Measurements from ENCODE around the gene SF3B6.

SF3B6 gene, protein sequence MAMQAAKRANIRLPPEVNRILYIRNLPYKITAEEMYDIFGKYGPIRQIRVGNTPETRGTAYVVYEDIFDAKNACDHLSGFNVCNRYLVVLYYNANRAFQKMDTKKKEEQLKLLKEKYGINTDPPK

DNA sequence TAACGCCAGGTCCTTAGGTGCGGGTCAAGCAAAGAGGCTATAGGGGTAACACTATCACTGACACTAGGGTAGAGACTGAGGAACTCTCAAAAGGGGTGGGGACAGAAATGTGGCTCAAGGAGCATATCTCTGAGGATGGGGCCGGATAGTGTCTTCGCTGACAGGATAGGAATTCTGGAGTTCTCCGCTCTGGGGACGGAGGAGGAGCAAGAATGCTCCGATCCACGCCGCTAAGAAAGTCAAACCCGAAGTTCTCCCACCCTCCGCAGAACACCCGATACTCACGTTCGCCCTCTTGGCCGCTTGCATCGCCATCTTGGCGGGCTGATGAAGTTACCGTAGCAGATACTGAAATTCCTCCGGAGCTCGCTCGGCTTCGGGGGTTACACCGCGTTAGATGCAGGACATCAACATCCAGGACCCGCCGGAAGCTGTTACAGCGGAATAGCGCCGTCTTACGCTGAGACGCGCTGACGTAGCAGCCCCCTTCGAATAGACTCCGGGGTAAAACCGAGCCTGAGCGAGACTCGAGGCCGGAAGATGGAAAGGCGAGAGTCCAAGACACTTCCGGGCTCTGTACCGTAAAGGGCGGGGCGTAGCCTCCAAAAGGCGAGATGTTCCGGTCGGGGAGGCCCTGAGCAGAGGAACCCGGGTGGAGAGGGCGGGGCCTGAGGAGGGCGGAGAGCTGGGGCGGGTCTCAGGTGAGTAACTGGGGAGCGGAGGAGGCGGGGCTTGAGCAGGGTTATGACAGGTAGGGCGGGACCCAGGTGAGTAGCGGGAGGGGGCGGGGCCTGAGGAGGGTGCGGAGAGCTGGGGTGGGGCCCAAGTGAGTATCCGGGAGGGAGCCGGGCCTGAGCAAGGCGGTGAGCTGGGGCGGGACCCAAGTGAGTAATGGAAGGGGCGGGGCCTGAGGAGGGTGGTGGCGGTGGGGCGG lies at the start of gene SF3B6:
SF3B6 (minus strand) TSS at position 412 of the 934 bp plus-strand sequence; CDS start at position 315, 97 bp downstream.
- peak; percentile 97 for DNase-seq (ENCODE audit: extremely low read depth, insufficient read length)
- H3K27me3 ChIP-seq (replicated peaks; ENCODE audit: control insufficient read depth, insufficient read depth, low read length) = no peaks in the 10 kb centered on the region
- peak within 1 kb of the TSS; percentile 76 for H3K4me3 ChIP-seq (replicated peaks; ENCODE audit: low read depth, low read length)
- H3K36me3 ChIP-seq (ENCODE audit: control insufficient read depth, insufficient read depth, low read length) = no peaks in the 10 kb centered on the region
- TF ChIP-seq, protein P1, sequence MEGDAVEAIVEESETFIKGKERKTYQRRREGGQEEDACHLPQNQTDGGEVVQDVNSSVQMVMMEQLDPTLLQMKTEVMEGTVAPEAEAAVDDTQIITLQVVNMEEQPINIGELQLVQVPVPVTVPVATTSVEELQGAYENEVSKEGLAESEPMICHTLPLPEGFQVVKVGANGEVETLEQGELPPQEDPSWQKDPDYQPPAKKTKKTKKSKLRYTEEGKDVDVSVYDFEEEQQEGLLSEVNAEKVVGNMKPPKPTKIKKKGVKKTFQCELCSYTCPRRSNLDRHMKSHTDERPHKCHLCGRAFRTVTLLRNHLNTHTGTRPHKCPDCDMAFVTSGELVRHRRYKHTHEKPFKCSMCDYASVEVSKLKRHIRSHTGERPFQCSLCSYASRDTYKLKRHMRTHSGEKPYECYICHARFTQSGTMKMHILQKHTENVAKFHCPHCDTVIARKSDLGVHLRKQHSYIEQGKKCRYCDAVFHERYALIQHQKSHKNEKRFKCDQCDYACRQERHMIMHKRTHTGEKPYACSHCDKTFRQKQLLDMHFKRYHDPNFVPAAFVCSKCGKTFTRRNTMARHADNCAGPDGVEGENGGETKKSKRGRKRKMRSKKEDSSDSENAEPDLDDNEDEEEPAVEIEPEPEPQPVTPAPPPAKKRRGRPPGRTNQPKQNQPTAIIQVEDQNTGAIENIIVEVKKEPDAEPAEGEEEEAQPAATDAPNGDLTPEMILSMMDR (IDR thresholded peaks at IDR 0.05; ENCODE audit: insufficient read depth, low read length, poor library complexity, severe bottlenecking) = no peak

DNA sequence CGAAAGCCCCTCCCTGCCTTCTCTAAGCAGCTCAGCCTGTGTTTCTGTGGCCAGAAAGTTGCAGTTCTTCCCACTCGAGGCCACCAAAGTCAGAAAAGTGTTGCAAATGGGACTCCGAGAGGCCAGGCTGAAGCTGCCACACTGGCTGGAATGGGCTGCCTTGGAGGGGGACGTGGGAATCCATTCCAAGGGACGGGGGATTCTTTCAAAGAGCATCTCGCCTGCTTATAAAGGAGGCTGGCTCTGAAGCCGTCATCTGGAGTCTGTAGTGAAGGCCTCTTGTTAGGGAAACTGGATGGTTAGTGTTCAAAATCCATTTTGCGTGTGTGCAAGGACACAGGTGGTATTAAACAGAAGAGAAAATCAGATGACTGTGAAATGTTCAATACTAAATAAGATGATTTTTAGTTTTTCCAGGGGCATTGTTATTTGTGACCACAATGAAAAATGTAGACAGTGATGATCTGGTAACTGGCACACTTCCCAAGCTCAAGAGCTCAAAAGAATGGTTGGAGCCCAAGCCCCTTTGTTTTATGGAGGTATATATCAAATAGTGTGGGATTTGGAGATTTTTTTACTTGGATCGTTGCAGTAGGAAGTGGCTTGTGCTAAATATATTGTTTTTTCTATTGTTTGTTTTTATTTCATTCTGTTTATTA lies 47.9 kb upstream of the SF3B6 start:
- Histone ChIP-seq H3K4me3 (replicated peaks; ENCODE audit: low read depth, low read length) (peak overlapping the region; percentile 69), H3K27me3 (replicated peaks; ENCODE audit: control insufficient read depth, insufficient read depth, low read length) (no peaks in the 10 kb centered on the region), H3K36me3 (ENCODE audit: control insufficient read depth, insufficient read depth, low read length) (no peaks in the 10 kb centered on the region)
- no peak for DNase-seq (ENCODE audit: extremely low read depth, insufficient read length)
- TF ChIP-seq, protein P1 (IDR thresholded peaks at IDR 0.05; ENCODE audit: insufficient read depth, low read length, poor library complexity, severe bottlenecking) = no peak

DNA sequence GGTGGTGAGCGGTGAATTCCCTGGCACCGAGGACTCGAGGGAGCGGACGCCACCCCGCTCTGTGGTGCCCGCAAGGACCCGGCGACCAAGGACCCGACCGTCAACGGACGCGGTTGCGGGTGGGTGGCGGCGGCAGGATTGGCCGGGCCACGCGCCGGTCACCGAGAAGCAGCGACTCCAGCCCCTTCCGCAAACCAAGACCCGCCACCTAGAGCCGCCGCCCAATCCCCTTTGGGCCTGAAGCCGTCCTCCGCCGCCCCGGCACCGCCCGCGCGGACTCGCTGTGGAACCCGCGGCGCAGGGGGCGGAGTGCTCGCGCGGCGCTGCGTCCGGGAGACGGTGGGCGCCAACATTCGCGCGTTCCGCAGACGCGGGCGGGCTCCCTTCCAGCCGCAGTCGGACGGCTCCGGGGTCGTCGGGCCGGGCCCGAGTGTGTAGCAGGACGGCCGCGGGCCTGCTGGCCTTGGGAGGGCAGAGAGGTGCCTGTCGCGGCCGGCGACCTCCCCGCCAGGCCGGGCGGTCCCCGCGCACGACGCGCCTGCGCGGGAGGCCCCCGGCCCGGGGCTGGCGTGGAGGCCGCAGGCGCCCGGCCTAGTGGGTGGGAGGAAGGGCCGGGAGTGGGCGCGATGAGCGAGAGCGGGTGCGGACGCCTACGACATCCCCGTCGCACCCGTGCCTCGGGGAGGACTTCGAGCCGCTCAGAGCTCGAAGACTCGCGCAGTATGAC lies 47.2 kb upstream of the SF3B6 start, which contains the start of the genes FAM228B and PFN4:
FAM228B (plus strand) TSS at position 275 of the 727 bp plus-strand sequence. CDS start 893 bp downstream, outside the sequence.
PFN4 (minus strand) TSS at position 140 of the 727 bp plus-strand sequence. CDS start 799 bp downstream, outside the sequence.
- Histone ChIP-seq H3K27me3 (replicated peaks; ENCODE audit: control insufficient read depth, insufficient read depth, low read length) (no peaks in the 10 kb centered on the region), H3K4me3 (replicated peaks; ENCODE audit: low read depth, low read length) (peak within 1 kb of the TSS; percentile 69), H3K36me3 (ENCODE audit: control insufficient read depth, insufficient read depth, low read length) (no peaks in the 10 kb centered on the region)
- TF ChIP-seq, protein P1 (IDR thresholded peaks at IDR 0.05; ENCODE audit: insufficient read depth, low read length, poor library complexity, severe bottlenecking) = no peak
- DNase-seq (ENCODE audit: extremely low read depth, insufficient read length) = peak; percentile 92

DNA sequence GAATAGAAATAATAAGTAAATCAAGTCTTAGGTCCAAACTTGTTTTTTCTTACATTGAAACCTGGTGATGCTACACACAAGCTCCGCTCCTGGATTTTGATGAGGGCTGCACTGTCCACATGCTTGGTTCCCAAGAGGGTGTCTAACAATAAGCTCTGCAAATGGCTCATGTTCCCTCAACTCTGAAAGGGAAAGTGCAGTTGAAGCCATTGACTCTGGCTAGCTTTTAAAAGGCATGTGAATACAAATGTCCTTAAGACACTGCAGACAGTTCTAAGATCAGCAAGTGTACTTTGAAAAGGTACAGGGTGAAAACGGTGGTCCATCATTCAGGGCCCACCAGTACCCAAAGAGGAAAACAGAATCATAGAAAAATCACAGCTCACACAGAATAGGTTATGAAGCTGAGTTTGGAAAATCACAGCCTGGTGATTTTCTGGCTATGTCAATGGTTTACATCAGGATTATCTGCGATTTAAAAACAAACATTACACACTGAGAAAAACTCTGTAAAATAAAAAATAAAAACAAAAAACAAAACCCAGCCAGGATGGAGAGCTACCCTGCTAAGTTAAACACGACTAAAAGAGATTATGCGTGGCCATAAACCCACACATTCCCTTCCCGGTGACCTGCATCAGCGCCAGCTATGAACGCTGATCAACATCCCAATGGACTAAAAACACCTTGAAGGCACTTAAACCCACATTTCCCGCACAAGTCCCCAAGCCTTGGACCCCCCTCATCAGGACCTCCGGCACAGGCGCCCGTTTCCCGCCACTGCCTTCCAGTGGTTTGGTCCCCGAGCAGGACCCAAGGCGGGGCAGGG lies 46.5 kb upstream of the SF3B6 start:
- DNase-seq (ENCODE audit: extremely low read depth, insufficient read length) = no peak
- Histone ChIP-seq H3K27me3 (replicated peaks; ENCODE audit: control insufficient read depth, insufficient read depth, low read length) (no peaks in the 10 kb centered on the region), H3K4me3 (replicated peaks; ENCODE audit: low read depth, low read length) (peak overlapping the region; percentile 69), H3K36me3 (ENCODE audit: control insufficient read depth, insufficient read depth, low read length) (no peaks in the 10 kb centered on the region)
- TF ChIP-seq, protein P1 (IDR thresholded peaks at IDR 0.05; ENCODE audit: insufficient read depth, low read length, poor library complexity, severe bottlenecking) = no peak
